DOHH2 (cell line): ENCODE results near the gene PARP9.
A peak's percentile ranks its signal among the peaks of the same experiment; 100 is the strongest.
"Not testable (repeated sequence)": the region's sequence is repeated elsewhere in the genome, so short reads cannot be mapped to it uniquely, and the experiment has no call there.

Experiments used
- H3F3A ChIP-seq: fragments of 200-600 bp; sonication (generic), shearing (Covaris generic); 2 replicates; pipeline ENCODE4 v1.6.0; 2016; ENCODE audit warnings: antibody characterized with exemption, mild to moderate bottlenecking; ENCODE audit not compliant: control insufficient read depth, insufficient read depth
- H3K27ac ChIP-seq: fragments of 200-600 bp; sonication (generic); 2 replicates; pipeline ENCODE4 v1.5.1; 2014; ENCODE audit warnings: low read depth, mild to moderate bottlenecking, low read length, moderate library complexity
- H3K27me3 ChIP-seq: fragments of 200-600 bp; sonication (generic); 2 replicates; pipeline ENCODE4 v1.6.1; 2014; ENCODE audit warnings: mild to moderate bottlenecking, low read length, mixed read lengths; ENCODE audit not compliant: control insufficient read depth
- H3K36me3 ChIP-seq: fragments of 200-600 bp; sonication (generic); 2 replicates; pipeline ENCODE4 v1.6.1; 2014; ENCODE audit warnings: mild to moderate bottlenecking, low read length, moderate library complexity, mixed read lengths; ENCODE audit not compliant: control insufficient read depth
- H3K4me1 ChIP-seq: fragments of 200-600 bp; sonication (generic); 2 replicates; pipeline ENCODE4 v1.6.1; 2014; ENCODE audit warnings: mild to moderate bottlenecking, low read length, mixed read lengths; ENCODE audit not compliant: control insufficient read depth
- H3K4me2 ChIP-seq: fragments of 200-600 bp; sonication (generic); 2 replicates; pipeline ENCODE4 v1.6.0; 2014; ENCODE audit warnings: mild to moderate bottlenecking, low read length, moderate library complexity
- H3K4me3 ChIP-seq: fragments of 200-600 bp; sonication (generic); 2 replicates; pipeline ENCODE4 v1.5.1; 2014; ENCODE audit warnings: mild to moderate bottlenecking, low read length, mixed read lengths
- H3K79me2 ChIP-seq: fragments of 200-600 bp; sonication (generic); 2 replicates; pipeline ENCODE4 v1.6.1; 2014; ENCODE audit warnings: mild to moderate bottlenecking, low read length, mixed read lengths; ENCODE audit not compliant: control insufficient read depth
- H3K9me2 ChIP-seq: fragments of 200-600 bp; sonication (generic); replicated peaks from 2 replicates; pipeline ENCODE4 v1.6.1; 2014; ENCODE audit warnings: mild to moderate bottlenecking, low read length, mixed read lengths; ENCODE audit not compliant: control insufficient read depth
- H3K9me3 ChIP-seq: fragments of 200-600 bp; sonication (generic); 2 replicates; pipeline ENCODE4 v1.6.1; 2014; ENCODE audit warnings: antibody characterized with exemption, low read length, mixed read lengths; ENCODE audit not compliant: control insufficient read depth, insufficient read depth
- H4K20me1 ChIP-seq: fragments of 200-600 bp; sonication (generic); 2 replicates; pipeline ENCODE4 v1.6.0; 2014; ENCODE audit warnings: low read depth, mild to moderate bottlenecking, antibody characterized with exemption, low read length, moderate library complexity; ENCODE audit not compliant: control insufficient read depth, insufficient read depth
- CTCF ChIP-seq: fragments of 200-600 bp; sonication (generic); IDR thresholded peaks from one replicate; pipeline ENCODE4 v1.5.1; 2014; ENCODE audit warnings: antibody characterized with exemption, mild to moderate bottlenecking, low read depth, low read length; ENCODE audit not compliant: poor library complexity, severe bottlenecking
- EZH2phosphoT487 ChIP-seq: fragments of 200-600 bp; sonication (generic); IDR thresholded peaks from 2 replicates; pipeline ENCODE4 v1.6.1; 2017; ENCODE audit warnings: borderline replicate concordance, mild to moderate bottlenecking, antibody characterized with exemption, low read length, moderate library complexity, mixed read lengths

Gene PARP9

GRCh38 chr3:122576174-122576940 lies 12.3 kb upstream of the PARP9 start:
- Histone ChIP-seq H3K4me1 (peaks cover 52% of the 10 kb centered on the region), H3K4me2 (peak overlapping the region; percentile 56)

GRCh38 chr3:122572940-122573412 lies 8.9 kb upstream of the PARP9 start:
- Histone ChIP-seq H4K20me1 (no peaks in the 10 kb centered on the region), H3K36me3 (no peaks in the 10 kb centered on the region), H3K9me3 (no peaks in the 10 kb centered on the region), H3K27ac (no peak overlapping the region), H3K27me3 (peaks cover 5% of the 10 kb centered on the region; the same call in 1 of the 2 replicates), H3K9me2 (no peaks in the 10 kb centered on the region), H3K4me1 (peaks cover 44% of the 10 kb centered on the region), H3F3A (peaks cover 8% of the 10 kb centered on the region; the same call in 1 of the 2 replicates), H3K4me3 (no peak overlapping the region), H3K4me2 (peak overlapping the region; percentile 30), H3K79me2 (no peaks in the 10 kb centered on the region)
- no peak for TF ChIP-seq EZH2phosphoT487
- no peak for TF ChIP-seq CTCF

More at GRCh38 chr3:122576174-122576940, 12.3 kb upstream of the PARP9 start:
- peaks cover 11% of the 10 kb centered on the region for H3F3A ChIP-seq
- no peaks in the 10 kb centered on the region for H4K20me1 ChIP-seq
- no peaks in the 10 kb centered on the region for H3K36me3 ChIP-seq
- H3K9me2 ChIP-seq, result no peaks in the 10 kb centered on the region
- H3K27me3 ChIP-seq, result peaks cover 5% of the 10 kb centered on the region; the same call in 1 of the 2 replicates
- no peak for TF ChIP-seq CTCF
- no peak for TF ChIP-seq EZH2phosphoT487
- H3K4me3 ChIP-seq, result peak overlapping the region; percentile 43
- no peaks in the 10 kb centered on the region for H3K79me2 ChIP-seq
- no peak overlapping the region for H3K27ac ChIP-seq
- peaks cover 4% of the 10 kb centered on the region for H3K9me3 ChIP-seq

- H3K79me2 ChIP-seq, result no peaks in the 10 kb centered on the region
- H3K27me3 ChIP-seq, result no peaks in the 10 kb centered on the region
- no peaks in the 10 kb centered on the region for H4K20me1 ChIP-seq
- peaks cover 28% of the 10 kb centered on the region for H3K4me1 ChIP-seq
- TF ChIP-seq EZH2phosphoT487 (no peak), CTCF (no peak)
- H3K9me3 ChIP-seq, result no peaks in the 10 kb centered on the region
- H3K27ac ChIP-seq, result no peak overlapping the region
- H3K9me2 ChIP-seq, result no peaks in the 10 kb centered on the region
- no peak overlapping the region for H3K4me3 ChIP-seq
- H3K36me3 ChIP-seq, result no peaks in the 10 kb centered on the region
- no peak overlapping the region for H3K4me2 ChIP-seq
- H3F3A ChIP-seq, result 0 out of 2 replicates have a peak, but pooled peaks cover 3% of the 10 kb centered on the region
Observed at GRCh38 chr3:122568755-122569154, 4.7 kb upstream of the PARP9 start.

- not testable (repeated sequence) for H3K9me2 ChIP-seq, H3K27ac ChIP-seq, H3F3A ChIP-seq, H3K36me3 ChIP-seq, H4K20me1 ChIP-seq, H3K27me3 ChIP-seq, H3K4me2 ChIP-seq, H3K79me2 ChIP-seq, H3K9me3 ChIP-seq, H3K4me3 ChIP-seq
- peaks cover 28% of the 10 kb centered on the region for H3K4me1 ChIP-seq
Observed at GRCh38 chr3:122568131-122568530, 4.0 kb upstream of the PARP9 start.
